ENCODE results near the gene LHCGR.

LHCGR gene

GRCh38 chr2:48755473-48755872, at the start of gene LHCGR:
Gene LHCGR, minus strand, starts transcription at chr2:48755724. Its CDS starts 53 bp downstream, at chr2:48755671.
- DNase-seq (ENCODE audit: low read depth), result no peak

GRCh38 chr2:48799601-48800000, 44.1 kb upstream of the LHCGR start:
- DNase-seq (ENCODE audit: low read depth), result no peak

GRCh38 chr2:48795065-48795464, 39.5 kb upstream of the LHCGR start:
- DNase-seq (ENCODE audit: low read depth), result no peak

- no peak for DNase-seq (ENCODE audit: low read depth)
Measured at GRCh38 chr2:48793671-48794070, 38.1 kb upstream of the LHCGR start.

GRCh38 chr2:48792030-48792429, 36.5 kb upstream of the LHCGR start:
- no peak for DNase-seq (ENCODE audit: low read depth)

GRCh38 chr2:48790407-48791170, 35.1 kb upstream of the LHCGR start:
- DNase-seq (ENCODE audit: low read depth), result no peak

- no peak for DNase-seq (ENCODE audit: low read depth)
Measured at GRCh38 chr2:48787580-48787979, 32.1 kb upstream of the LHCGR start.

- DNase-seq (ENCODE audit: low read depth), result no peak
Measured at GRCh38 chr2:48781366-48781765, 25.8 kb upstream of the LHCGR start.

- DNase-seq (ENCODE audit: low read depth), result no peak
Measured at GRCh38 chr2:48779019-48779716, 23.6 kb upstream of the LHCGR start.

- no peak for DNase-seq (ENCODE audit: low read depth)
Measured at GRCh38 chr2:48774251-48774650, 18.7 kb upstream of the LHCGR start.

GRCh38 chr2:48771241-48772014, 15.9 kb upstream of the LHCGR start:
- no peak for DNase-seq (ENCODE audit: low read depth)

- DNase-seq (ENCODE audit: low read depth), result no peak
Measured at GRCh38 chr2:48770181-48770580, 14.7 kb upstream of the LHCGR start.

- no peak for DNase-seq (ENCODE audit: low read depth)
Measured at GRCh38 chr2:48768669-48769068, 13.1 kb upstream of the LHCGR start.

GRCh38 chr2:48767330-48767729, 11.8 kb upstream of the LHCGR start:
- no peak for DNase-seq (ENCODE audit: low read depth)

- no peak for DNase-seq (ENCODE audit: low read depth)
Measured at GRCh38 chr2:48760826-48761225, 5.3 kb upstream of the LHCGR start.

- DNase-seq (ENCODE audit: low read depth), result no peak
Measured at GRCh38 chr2:48759682-48760081, 4.2 kb upstream of the LHCGR start.

GRCh38 chr2:48756289-48756688, 765 bp upstream of the LHCGR start:
- no peak for DNase-seq (ENCODE audit: low read depth)

GRCh38 chr2:48754874-48755273, 650 bp downstream of the LHCGR start:
- DNase-seq (ENCODE audit: low read depth), result no peak

- DNase-seq (ENCODE audit: low read depth), result no peak
Measured at GRCh38 chr2:48753228-48753627, 2.3 kb downstream of the LHCGR start.

GRCh38 chr2:48750128-48750739, 5.3 kb downstream of the LHCGR start:
- DNase-seq (ENCODE audit: low read depth), result no peak

- DNase-seq (ENCODE audit: low read depth), result no peak
Measured at GRCh38 chr2:48749291-48750127, 6.0 kb downstream of the LHCGR start.

Measured in stimulated activated CD8-positive, alpha-beta memory T cell treated with anti-CD3 and anti-CD28 coated beads, Interleukin-7, amount 100 ng/mL, for 24 hours (primary cell).